Skeletal muscle tissue (tissue), 4 donors: ENCODE data around the gene PSMA1. TPM values are rescaled to one million over a fixed set of nuclear protein-coding genes. Genes with fewer than 3 reads are reported as not detected.

Experiments
- H3K27ac ChIP-seq: one replicate; pipeline ENCODE4 v1.7.0; 2013; ENCODE audit warnings: mild to moderate bottlenecking, low read depth, low read length, inconsistent platforms
- H3K27me3 ChIP-seq, 3 donors: one replicate each; pipeline ENCODE4 v1.7.0; 2013; ENCODE audit warnings: low read length in 3 of 3; ENCODE audit not compliant: control insufficient read depth in 3 of 3, insufficient read depth in 3 of 3
- H3K36me3 ChIP-seq, 3 donors: one replicate each; pipeline ENCODE4 v1.7.0; 2013; ENCODE audit warnings: low read length in 3 of 3; ENCODE audit not compliant: control insufficient read depth in 3 of 3, insufficient read depth in 3 of 3
- H3K4me1 ChIP-seq, 3 donors: one replicate each; pipeline ENCODE4 v1.7.0; 2013; ENCODE audit warnings: low read length in 3 of 3, mild to moderate bottlenecking in 3 of 3; ENCODE audit not compliant: control insufficient read depth in 3 of 3, insufficient read depth in 3 of 3
- H3K4me3 ChIP-seq, 3 donors: one replicate each; pipeline ENCODE4 v1.7.0; 2013; ENCODE audit warnings: low read length in 3 of 3
- H3K9ac ChIP-seq, 3 donors: one replicate each; pipeline ENCODE4 v1.7.0; 2013; ENCODE audit warnings: low read length in 3 of 3, mild to moderate bottlenecking in 3 of 3, moderate library complexity in 2 of 3, low read depth in 1 of 3
- H3K9me3 ChIP-seq, 3 donors: one replicate each; pipeline ENCODE4 v1.7.0; 2013; ENCODE audit warnings: low read length in 3 of 3; ENCODE audit not compliant: control insufficient read depth in 3 of 3
- total RNA-seq: library from RNA; depleted of rRNA; stranded (reverse); fragments of >200 nt; gene quantifications from one replicate; pipeline ENCODE4 v1.2.3, GENCODE V29; 2014
- donor health status: Osteomylitis.

PSMA1 gene
- total RNA-seq, 1 donor from 2014 or later, result 160 TPM

DNA sequence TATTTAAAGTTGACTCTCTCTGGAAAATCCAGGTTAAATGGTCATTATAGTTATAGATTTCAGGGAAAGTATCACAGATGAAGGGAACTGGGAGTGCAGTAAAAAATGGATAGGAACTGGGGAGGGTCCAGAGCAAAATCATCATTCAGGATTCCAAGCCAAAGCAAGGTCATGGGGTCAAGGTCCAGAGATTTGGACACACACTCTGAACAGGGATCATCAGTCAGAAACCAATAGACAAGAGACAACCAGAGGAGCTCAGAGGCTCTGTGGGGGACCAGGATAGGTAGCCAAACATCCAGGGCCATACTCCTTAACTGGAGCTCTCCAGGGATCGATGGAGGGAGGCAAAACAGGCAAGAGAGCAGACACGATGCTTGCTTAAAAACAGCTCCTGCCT, 27.3 kb upstream of the PSMA1 start:
- no peaks in the 10 kb centered on the region for H3K4me1 ChIP-seq
- no peak overlapping the region for H3K9ac ChIP-seq
- no peaks in the 10 kb centered on the region for H3K36me3 ChIP-seq
- H3K27me3 ChIP-seq, result no peaks in the 10 kb centered on the region
- H3K9me3 ChIP-seq, result no peaks in the 10 kb centered on the region
- H3K4me3 ChIP-seq, result no peak overlapping the region
- H3K27ac ChIP-seq, result no peak overlapping the region

DNA sequence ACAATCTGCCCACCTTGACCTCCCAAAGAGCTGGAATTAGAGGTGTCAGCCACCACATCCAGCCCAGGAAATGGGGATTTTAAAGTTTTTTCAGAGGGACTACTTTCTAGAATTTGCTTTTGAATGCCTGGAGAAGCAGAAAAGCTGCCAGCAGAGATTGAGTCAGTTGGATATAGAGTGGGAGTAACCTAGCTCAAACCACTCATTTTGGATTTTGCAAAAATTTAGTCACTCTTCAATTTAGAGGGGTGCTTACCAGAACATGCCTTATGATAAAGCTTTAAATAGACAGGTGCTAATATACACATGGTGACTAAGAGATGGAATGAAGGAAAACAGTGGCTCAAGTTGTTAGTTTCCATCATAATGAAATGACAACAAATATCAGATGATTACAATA, 26.5 kb upstream of the PSMA1 start:
- no peaks in the 10 kb centered on the region for H3K27me3 ChIP-seq
- H3K36me3 ChIP-seq, result no peaks in the 10 kb centered on the region
- H3K4me1 ChIP-seq, result no peaks in the 10 kb centered on the region
- no peak overlapping the region for H3K27ac ChIP-seq
- H3K4me3 ChIP-seq, result no peak overlapping the region
- H3K9ac ChIP-seq, result no peak overlapping the region
- H3K9me3 ChIP-seq, result no peaks in the 10 kb centered on the region

DNA sequence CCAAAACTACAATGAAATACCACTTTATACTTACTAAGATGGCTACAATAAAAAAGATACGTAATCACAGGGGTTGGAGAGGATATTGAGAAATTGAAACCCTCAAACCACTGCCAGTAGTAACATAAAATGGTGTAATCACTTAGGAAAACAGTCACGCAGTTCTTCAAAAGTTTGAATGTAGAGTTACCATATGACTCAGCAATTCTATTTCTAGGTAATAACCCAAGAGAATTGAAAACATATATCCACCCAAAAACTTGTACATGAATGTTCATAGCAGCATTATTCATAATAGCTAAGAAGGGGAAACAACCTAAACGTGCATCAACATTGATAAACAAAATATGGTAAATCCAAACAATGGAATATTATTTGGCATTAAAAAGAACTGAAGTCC, 24.4 kb upstream of the PSMA1 start:
- Histone ChIP-seq H3K9me3 (no peaks in the 10 kb centered on the region), H3K27me3 (no peaks in the 10 kb centered on the region), H3K27ac (no peak overlapping the region), H3K36me3 (no peaks in the 10 kb centered on the region), H3K9ac (no peak overlapping the region), H3K4me3 (no peak overlapping the region), H3K4me1 (peaks cover 0 to 6% (median 0%) of the 10 kb centered on the region in 3 donors)

DNA sequence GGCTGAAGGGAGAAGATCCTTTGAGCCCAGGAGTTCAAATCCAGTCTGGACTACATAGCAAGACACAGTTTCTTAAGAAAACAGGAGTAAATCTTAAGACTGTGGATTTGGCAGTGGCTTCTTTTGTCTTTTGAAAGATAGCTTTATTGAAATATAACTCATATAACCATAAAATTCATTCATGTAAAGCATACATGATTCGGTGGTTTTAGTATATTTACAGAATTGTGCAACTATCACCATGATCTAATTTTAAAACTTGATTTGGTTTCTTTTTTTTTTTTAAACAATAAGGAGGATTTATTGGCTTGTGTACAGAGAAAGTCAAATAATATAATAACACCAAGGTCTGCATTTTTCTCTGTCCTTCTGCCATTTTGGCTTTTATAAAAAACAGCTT, 23.1 kb upstream of the PSMA1 start:
- no peaks in the 10 kb centered on the region for H3K9me3 ChIP-seq
- H3K27me3 ChIP-seq, result no peaks in the 10 kb centered on the region
- H3K27ac ChIP-seq, result no peak overlapping the region
- no peak overlapping the region for H3K4me3 ChIP-seq
- peaks cover 0 to 6% (median 0%) of the 10 kb centered on the region in 3 donors for H3K4me1 ChIP-seq
- no peak overlapping the region for H3K9ac ChIP-seq
- no peaks in the 10 kb centered on the region for H3K36me3 ChIP-seq

DNA sequence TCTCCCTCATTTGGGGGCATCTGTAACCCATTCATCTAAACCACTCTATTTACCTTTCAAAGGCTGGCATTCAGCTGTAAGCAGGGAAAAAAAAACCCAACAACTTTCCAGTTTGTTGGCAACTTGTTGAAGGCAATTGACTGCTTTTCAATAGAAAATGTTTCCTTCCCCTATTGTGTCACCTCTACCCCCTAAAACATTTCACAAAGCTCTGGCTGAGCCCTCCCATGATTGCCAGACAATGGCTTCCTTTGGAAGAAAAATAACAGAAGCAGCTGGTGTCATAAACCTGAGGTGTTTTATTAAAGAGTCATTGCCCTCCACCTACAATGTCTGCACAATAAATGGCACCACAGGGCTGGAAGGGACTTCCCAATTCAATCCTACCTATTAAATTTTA, 22.1 kb upstream of the PSMA1 start:
- Histone ChIP-seq H3K4me1 (peaks cover 0 to 6% (median 0%) of the 10 kb centered on the region in 3 donors), H3K36me3 (no peaks in the 10 kb centered on the region), H3K9ac (no peak overlapping the region), H3K4me3 (no peak overlapping the region), H3K27me3 (no peaks in the 10 kb centered on the region), H3K9me3 (no peaks in the 10 kb centered on the region), H3K27ac (no peak overlapping the region)

DNA sequence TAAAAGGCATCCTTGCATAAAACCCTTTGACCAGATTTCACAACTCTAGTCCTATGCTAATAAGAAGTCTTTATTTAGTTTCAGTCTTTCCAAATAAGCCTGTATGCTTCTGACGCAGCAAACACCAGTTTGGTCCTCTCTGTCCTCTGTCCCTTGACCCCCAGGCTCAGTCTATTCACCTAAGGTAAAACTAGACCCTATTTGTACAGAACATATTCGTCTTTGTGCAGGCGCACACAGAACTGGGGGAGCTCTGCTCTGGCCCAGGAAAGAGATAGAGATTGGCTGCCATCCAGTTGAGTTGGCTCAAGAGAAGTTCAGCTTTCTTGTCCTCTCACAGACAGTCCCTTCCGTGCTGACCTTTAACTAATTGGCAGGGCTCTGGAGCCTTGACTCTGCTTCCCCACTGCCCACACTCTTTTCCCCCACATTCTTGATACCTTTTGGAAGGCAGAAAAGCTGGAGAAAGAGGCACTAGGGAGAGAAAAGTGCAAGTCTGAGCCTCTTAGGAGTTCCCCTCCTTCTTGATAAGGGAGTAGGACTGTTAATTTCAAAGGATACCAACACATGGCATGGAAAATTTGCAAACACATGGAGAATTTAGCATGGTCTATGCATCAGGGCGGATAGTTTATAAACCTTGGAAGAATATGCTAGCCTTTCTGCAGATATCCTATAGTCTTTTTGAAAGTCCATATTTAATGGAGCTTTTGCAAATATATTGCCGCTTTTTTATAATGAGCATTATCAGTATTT, 21.2 kb upstream of the PSMA1 start:
- H3K27me3 ChIP-seq, result no peaks in the 10 kb centered on the region
- H3K4me1 ChIP-seq, result peaks cover 0 to 6% (median 0%) of the 10 kb centered on the region in 3 donors
- no peaks in the 10 kb centered on the region for H3K36me3 ChIP-seq
- no peaks in the 10 kb centered on the region for H3K9me3 ChIP-seq
- H3K9ac ChIP-seq, result no peak overlapping the region
- H3K4me3 ChIP-seq, result no peak overlapping the region
- no peak overlapping the region for H3K27ac ChIP-seq

DNA sequence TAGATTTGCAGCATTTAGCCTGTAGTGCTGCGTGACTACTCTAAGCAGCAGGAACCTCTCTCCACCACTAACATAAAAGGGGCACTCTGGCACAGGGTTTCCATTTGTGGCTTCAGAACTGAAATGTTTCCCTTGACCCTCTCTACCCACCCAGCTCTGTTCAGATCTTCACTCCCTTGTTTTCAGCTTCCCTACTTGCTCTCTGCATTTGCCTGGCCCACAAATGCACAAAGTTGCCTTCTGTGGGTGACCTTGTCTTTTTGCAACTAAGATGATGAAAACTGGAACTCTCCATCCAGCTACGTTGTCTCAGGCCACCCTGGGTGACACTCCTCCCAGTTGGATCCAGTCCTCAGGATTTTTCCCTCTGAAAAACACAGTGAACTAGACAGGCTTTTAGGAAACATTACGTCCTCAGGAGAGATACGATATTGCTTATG, 19.8 kb upstream of the PSMA1 start:
- no peaks in the 10 kb centered on the region for H3K9me3 ChIP-seq
- no peak overlapping the region for H3K4me3 ChIP-seq
- no peaks in the 10 kb centered on the region for H3K27me3 ChIP-seq
- H3K36me3 ChIP-seq, result no peaks in the 10 kb centered on the region
- no peak overlapping the region for H3K9ac ChIP-seq
- H3K27ac ChIP-seq, result no peak overlapping the region
- H3K4me1 ChIP-seq, result peaks cover 0 to 6% (median 0%) of the 10 kb centered on the region in 3 donors

DNA sequence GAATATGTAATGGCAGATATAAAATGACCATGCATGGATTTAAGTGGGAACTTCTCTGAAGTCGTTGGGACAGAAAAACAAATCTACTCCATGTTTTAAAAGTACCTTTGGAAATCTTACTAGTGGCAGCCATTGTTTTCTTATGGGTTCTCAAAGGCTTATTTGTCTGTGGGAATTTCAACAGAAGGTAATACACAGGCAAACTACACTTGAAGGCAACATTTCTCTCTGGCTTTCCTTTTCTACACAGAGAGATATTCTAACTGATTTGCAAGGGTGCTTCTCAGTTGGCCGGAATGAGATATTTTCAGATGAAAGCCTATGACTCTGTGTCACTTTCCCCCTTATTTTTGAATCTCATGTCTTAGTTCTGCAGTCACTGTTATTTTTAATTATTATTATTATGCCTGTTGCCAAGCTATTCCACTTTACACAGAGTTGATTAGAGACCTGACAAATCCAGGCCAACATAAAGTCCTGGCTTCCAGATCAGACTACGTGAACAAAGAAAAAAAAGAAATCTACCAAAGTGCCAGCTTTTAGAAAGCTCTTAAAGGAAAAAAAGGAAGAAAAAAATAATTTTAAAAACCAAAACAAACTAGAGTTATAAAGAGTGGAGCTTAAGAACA, 18.9 kb upstream of the PSMA1 start:
- Histone ChIP-seq H3K36me3 (no peaks in the 10 kb centered on the region), H3K9ac (no peak overlapping the region), H3K27ac (no peak overlapping the region), H3K27me3 (no peaks in the 10 kb centered on the region), H3K9me3 (no peaks in the 10 kb centered on the region), H3K4me1 (peaks cover 0 to 6% (median 0%) of the 10 kb centered on the region in 3 donors), H3K4me3 (no peak overlapping the region)

DNA sequence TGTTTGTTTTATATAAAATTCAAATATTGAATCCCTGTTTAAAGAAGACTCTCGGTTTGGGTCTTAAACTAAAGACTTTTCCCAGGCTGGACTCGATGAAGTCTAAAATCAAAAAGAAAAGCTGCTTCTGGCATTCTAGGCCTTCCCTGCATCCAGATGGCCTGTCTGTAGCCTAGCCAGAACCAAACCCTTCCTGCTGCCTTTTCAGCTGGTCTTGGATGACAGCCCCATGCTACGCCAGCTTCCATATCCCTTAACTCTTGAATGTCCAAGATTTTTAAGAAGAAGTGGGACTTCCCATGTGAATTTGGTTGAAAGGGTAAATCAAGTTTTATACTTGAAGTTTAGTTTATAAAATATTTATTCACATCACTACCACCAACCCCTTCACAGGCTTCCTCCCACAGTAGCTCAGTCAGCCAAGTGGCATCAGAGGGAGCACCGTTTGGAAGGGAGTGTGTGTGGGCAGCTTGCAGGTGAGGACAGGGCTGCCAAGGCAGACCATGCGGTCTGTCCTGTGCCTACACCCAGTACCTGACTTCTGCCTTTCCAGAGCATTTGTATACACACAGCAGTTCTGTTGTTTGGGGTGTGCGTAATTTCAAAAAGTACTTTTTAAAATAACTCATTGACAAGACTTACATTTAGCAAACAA, 18.2 kb upstream of the PSMA1 start:
- Histone ChIP-seq H3K27ac (no peak overlapping the region), H3K9ac (no peak overlapping the region), H3K4me3 (no peak overlapping the region), H3K27me3 (no peaks in the 10 kb centered on the region), H3K36me3 (no peaks in the 10 kb centered on the region), H3K4me1 (peaks cover 0 to 6% (median 0%) of the 10 kb centered on the region in 3 donors), H3K9me3 (no peaks in the 10 kb centered on the region)

DNA sequence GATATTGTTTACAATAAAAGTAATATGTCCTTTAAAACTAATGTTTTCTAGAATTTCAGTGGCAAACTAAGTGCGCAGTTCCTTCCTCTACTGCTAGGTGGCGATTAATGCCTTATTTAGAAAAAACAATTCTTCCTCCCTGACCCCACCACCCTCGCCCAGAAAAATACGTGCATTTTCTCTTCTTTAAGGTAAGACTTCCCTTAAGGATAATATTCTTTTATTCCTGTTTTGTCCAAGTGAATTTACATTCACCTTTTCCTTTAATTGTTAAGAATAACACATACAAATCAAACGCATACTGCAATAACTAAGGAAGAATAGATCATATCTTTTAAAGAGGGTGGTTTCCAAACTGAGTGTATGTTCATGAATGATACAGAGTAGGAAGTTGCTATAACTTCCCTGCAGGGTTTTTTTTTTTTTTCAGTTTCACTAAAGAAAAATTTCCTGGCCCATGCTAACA, 17.0 kb upstream of the PSMA1 start:
- Histone ChIP-seq H3K27ac (no peak overlapping the region), H3K9ac (no peak overlapping the region), H3K36me3 (no peaks in the 10 kb centered on the region), H3K9me3 (no peaks in the 10 kb centered on the region), H3K27me3 (no peaks in the 10 kb centered on the region), H3K4me3 (no peak overlapping the region), H3K4me1 (peaks cover 0 to 6% (median 0%) of the 10 kb centered on the region in 3 donors)
